NCI-H82 treated with DMSO at 0.1 percent for 48 hours (cell line): ENCODE measurements around the gene S1PR3.

Experiments used
- DNase-seq: peaks from one replicate; lab custom pipeline; 2025; ENCODE audit not compliant: unreplicated experiment; lab: John Stamatoyannopoulos, UW

The S1PR3 gene

DNA sequence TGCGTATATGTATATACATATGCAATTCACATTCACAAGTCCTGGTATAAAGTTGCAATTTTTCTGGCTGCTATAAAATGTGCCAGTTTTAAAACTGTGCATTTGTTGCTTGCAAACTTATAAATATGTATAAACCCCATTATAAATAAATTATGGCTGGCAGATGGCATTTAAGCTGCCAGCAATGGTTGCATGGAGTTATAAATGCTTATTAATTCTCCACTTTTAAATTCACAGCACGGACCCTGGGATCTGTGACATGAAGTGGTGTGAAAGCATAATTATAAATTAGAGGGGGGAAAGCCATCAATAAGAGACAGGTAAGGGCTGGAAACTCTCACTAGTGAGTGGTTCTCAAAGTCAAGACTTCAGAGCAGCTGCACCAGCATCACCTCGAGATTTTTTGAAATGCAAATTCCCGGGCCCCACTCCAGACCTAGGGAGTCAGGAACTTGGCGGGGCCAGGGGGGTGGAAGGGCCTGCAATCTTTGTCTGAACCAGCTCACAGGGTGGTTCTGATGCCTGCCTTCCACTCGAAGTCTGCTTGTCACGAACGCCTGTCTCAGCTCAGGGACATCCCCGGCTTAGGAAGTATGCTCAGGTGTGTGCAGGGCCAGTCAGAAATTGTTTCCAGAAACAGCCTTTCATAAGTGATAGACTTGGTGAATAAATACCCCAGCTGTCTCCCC is 16.9 kb downstream of the S1PR3 start:
- no peak for DNase-seq

DNA sequence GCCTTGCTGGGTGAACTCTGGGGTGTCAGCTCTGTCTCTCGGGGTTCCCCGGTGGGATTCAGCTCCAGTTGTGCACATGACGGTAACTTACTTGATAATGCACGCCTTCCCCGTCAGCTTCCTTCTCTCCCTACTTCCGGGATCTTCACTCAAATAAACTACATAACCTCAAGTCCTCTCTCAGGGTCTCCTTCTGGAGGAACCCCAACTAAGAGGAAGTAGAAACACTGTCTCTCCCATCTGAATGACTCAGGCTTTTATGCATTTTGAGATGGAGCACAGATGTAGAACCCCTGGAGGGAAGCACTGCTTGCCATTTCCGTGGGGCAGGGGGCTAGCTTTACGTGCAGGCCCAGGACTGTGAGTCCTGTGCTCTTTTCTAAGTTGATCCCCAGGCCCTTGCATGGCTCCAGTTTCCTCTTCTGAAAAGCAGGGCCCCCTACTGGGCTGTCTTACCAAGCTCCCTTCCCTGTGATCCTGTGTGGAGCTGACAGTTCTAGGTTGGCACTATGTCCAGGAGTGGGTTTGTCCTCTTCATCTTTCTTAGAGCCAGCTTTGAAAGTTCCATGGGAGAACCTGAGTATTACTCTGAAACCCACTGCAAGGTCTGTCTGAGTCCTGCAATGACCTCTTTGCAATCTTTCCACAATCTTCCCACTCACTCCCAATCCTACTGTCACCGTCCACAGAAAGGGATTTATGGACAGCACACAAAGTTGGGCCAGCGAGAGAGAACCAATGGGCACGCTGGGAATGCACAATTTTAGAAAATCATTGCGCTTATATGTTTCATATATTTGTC is 17.7 kb downstream of the S1PR3 start:
- DNase-seq, result no peak

DNA sequence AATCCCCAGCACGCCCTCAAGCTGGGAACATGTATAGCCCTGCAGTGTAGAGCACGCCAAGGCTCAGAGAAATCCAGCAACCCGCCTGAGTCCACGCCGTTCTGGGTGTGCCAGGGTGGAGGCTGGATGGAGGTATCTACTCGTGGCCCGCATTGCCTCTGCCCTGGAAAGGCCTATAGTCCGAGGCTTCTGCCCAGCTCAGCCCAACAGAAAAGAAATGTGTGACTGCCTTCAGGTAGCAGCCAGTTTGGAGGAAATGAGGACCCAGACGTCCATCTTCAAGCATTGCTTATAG is 18.2 kb downstream of the S1PR3 start:
- DNase-seq, result no peak

DNA sequence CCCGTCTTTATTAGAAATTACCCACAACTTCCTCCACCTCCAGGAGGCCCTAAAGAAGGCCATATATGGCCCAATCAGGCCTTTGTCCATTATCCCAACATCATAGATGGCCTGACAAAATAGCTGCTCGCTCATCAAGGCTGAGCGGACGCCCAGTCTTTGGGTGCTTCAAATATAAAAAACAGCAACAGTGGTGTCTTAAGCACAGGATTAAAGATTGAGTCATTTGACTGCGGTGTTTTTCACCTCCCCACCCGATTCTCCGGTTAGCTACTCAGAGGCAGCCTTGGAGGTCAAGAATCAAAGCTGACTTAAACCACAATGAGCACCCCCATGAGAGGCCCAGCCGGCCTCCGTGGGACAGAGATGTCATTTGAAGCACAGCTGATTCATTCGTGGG is 18.8 kb downstream of the S1PR3 start:
- no peak for DNase-seq

DNA sequence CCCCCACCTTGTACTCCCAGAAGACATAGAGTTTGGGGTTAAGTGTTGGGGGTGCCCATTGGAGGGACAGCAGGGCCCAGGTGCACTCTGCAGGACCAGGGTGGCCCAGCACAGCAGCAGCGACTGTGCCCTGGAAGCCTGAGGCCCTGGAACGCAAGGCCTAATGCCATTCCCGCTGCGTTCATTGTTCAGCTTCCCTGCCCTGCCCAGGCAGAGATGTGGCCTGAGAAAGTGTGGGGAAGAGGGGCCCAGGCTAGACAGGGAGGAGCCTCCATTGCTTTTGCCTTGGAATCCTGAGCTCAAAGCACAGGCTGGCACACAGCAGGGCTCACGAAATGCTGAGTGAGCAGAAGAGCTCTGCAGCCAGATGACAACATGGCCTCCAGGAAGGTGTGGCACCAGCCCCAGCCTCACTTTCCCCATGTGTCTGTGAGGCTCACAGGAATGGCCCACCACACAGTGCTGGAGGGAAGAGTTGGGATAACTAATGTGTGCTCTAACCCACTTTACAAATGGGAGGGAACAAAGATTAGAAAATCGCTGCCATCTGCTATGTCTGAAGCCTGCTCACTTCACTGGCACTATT is 19.4 kb downstream of the S1PR3 start:
- DNase-seq, result no peak

DNA sequence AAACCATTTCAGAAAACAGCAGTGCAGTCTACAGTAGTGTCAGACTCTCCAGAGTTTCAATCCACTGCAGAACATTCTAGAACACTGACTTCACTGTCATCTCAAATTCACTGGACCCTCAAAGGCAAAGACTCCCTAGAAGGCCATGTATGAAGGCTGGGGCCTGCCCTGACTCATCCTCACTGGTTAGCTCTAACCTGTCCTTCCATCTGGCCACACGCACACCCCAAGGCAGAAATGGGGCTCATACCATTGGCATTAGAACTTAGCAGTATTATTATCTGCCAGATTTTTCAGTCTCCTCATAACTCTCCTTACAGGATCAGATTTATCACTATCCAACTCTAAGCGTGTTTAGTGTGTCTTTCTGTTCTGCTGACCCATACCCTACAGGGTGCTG is 20.4 kb downstream of the S1PR3 start:
- no peak for DNase-seq

DNA sequence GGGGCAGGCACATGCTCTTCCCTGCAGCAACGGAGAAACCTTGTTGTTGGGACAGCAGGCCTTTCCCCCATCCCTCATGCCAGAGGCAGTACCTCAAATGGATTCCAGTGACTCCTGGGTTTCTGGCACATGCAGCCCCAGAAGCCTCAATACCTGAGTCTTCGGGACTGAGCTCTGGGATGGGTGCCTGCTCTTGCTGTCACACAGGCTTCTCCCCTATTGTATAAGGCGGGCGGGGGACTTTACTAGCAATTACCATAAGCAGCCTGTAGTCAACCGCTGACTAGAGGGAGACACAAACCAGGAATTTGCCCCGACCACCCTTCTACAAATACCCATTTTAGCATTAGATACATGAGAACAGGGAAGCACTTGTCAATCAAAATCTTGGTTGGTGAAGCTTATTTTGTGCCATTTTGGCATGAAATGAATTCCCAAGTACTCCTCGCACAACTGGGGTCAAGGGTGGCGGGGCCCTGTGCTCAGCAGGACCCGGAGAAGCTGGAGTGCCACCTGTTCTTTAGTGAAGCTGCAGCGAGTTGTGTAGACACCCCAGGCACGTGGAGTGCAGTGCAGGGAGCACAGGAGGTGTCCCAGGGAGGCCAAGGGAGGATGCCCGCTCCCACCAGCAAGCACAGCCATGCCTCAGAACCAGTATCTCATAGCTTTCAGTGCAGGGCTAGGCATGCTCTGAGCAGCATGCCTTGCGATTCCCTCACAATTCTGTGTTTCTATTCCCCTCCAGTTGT is 21.2 kb downstream of the S1PR3 start:
- no peak for DNase-seq

DNA sequence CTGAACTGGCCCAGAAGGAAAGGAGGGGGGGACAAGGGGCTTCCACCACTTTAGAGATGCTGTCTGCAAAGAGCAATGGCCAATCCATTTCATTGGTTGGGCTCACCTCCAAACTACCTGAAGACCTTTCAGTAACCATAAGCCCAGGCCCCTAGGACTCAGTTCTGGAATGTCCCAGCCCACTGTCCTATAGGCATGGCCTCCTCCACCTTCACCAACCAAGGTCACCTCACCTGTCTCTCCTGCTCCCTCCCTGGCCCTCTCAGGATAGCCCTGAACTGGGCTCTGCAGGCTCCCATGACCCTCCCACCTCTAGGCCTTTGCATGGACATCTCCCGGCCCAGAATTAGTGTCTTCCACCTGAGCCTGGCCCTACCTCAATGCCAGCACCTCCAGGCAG is 22.4 kb downstream of the S1PR3 start:
- DNase-seq, result no peak

DNA sequence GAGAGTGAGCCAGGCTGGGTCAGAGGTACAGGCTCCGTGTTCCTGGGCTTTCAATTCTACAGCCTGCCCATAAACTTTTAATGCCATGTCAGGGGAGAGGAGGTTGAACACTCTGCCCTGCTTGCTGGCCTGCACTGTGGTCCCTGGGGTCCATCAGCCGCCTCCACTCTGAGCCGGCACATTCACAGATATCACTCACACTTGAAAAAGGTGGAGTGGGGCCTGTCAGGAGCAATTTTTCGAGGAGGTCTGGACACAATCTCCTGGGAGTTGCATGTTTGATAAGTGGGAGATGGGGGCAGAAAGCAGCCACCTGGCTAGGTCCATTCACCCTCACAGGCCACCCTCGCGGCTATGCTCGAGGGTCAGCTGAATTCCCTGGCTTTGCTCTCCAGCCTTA is 22.9 kb downstream of the S1PR3 start:
- no peak for DNase-seq

DNA sequence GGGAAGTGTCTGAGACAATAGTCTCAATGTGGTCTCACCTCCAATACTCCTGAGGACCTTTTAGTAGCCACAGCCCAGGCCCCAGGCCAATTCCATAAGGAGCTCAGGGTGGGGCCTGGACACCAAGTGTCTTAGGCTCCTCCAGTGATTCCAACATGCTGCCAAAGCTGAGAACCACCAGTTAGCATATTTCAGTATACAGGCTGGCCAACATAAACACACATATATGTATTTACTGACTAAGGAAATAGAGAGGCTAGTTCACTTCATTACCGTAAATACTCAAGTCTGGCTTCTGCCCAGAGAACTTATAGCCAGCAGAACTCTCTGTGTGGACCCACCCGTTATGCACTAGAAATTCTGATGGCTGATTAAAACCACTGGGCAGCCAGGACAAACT is 24.1 kb downstream of the S1PR3 start:
- no peak for DNase-seq

DNA sequence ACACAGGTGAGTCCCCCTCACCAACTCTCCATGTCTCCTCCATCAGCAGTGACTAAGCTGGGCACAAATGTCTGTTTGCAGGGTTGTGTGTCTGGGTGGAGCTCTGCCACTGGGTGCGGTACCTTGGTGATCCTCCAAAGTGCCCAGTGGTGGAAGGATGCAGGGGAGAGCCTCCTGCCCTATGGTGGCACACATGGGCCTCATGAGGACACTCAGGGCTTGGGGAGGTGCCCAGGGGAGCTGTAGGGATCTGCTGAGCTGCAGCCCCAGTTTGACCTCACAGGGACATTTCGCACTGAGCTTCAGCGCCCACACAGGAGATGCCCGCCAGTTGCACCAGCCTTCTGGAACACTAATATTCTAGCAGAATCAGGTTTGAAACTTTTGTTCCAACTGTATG is 29.5 kb downstream of the S1PR3 start:
- DNase-seq, result no peak

DNA sequence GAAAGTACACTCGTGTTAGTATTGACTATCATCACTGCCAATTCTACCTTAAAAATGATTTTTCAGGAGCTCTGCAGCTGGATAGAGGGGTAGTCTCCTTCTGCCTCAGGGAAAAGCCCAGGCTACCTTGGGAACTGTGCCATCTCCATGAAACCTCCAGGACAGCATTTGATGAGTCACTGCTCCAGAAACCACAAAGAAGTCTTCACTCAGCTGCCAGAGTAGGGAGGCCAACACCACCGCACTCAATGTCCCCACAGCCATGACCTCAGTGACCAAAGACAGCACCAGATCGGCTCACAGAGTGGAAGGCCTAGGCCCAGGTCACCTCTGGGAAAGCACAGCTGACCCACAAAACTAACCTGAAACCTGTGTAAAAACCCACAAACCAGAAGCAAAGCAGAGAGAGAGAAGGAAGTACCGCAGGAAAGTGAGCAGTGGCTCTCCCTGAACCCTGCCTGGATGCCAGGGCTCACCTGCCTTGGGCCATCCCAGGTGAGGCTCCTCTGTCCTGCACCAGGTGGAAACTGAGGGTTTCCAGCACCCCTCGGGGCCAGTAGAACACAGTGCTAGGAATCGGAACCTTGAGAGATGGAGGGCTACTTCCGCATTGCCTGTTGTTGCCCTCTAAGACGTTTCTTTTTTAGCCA is 30.0 kb downstream of the S1PR3 start:
- no peak for DNase-seq

DNA sequence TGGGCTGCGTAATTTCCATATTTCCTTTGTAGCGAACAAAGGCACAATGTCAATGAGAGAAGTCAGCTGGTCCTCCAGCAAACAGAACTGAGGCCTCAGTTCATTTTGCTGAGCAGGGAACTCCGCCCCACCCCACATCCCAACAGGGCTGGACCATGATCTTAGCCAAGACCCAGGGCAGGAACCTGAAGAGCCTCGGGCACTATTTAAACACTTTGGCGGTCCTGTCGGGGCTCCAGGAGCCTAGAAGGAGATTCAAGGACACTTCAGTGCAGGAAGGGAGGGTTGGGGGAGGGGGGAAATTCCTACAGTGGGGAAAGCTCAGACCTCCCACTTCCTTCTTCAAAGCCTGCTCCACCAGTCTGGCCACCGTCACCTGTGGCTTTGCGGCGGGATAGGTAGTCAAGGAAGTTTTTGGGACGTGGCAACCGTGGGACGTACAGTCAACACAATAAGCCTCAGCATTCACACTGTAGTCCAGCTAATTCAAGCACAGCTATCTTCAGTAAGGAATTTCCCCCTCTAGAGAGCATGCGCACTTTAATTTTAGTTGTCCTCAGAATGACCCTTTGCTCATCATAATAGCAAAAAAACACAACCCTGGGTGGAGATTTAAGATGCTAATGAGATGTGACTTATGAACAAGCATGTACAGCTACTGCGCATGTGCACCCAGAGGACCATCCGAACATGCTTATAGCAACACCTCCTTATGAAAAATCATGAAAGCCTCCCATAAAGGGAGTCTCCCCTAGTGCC is 30.9 kb downstream of the S1PR3 start:
- DNase-seq, result no peak

DNA sequence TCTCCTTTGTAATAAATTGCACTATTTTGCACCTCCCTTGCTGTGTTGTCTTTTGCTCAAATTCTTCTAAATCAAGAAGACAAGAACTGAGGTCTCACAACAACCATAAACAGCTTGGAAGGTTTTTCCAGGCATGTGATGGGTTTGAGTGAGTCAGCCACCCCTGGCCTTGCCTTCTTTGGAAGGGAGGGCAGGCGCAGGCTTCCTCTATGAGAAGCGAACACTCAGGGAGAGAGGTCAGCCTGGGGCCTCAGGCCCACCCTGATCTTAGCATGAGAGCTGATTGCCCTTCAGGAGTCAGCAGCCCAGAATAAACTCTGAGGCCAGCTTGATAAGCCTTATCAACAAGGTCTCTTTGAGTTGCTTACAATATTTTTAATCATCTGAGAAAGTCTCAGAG is 31.6 kb downstream of the S1PR3 start:
- no peak for DNase-seq

DNA sequence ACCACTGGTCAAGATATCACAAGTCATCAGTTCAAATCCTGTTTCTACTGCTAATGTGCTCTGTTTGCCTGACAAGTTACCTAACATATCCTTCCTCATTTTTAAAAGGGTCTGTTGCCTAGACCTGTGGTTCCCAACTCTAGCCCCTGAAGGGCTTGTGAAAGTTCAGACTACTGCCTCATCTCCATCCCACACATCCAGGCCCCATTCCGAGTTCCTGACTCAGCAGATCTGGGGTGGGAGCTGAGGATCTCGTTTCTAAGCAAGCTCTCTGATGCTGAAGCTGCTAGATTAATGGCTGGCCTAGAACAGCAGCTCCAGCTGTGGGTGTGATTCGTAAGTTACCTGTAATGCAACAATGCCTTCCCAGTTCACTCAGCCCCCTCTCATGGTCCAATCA is 32.5 kb downstream of the S1PR3 start:
- no peak for DNase-seq

DNA sequence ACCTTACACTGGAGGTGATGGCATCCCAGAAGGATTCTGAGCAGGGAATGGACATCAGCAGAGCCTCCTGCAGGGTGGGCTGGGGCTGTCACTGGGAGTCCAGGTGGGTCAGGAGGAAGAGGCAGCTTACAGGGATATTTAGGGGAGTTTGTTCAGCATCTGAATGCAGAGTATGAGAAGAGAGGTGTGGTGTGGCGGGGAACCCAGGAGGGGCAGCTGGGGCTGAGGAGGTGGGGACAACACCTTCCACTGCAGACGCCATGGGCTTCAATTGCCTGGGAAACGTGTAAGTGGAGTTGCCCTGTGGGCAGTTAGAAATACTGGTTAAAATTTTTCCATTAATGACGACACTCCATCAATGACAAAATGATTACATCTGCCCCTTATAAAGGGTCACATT is 33.5 kb downstream of the S1PR3 start:
- no peak for DNase-seq

DNA sequence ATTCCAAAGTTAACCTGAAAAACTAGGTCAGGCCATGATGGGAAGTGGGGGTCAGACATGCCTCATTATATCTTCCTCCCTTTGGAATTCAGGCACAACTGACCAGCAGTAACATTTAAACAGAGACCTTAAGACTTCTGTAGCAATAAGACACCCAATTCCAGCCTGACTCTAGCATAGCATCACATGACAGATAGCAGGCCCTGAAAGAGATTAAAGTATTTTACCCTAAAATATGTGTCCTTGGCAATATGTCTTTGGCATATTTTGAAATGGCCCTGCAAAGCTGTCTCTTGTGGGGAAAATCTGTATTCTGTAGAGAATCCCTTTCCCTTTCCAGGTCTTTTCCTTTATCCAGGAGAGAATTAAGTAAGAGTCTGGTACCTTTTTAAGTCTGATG is 34.3 kb downstream of the S1PR3 start:
- no peak for DNase-seq

DNA sequence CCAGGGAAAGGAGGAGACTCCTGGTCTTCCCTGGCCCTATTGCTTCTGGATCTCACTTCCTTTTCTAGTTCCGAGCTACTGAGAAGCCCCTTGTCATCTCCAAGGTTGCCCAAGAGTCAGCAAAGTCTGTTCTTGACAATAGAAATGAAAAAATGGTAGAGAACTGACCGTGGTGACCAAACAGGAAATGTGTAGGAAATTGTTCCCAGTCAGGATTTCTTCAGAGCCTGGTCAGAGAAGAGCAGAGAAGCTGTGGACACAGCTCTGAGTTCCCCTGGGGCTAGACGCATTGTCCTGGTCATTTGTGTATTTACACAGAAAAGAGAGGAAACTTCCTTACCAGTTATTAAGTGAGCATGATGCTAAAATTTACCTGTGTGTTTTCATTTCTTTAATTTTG is 35.6 kb downstream of the S1PR3 start:
- no peak for DNase-seq

DNA sequence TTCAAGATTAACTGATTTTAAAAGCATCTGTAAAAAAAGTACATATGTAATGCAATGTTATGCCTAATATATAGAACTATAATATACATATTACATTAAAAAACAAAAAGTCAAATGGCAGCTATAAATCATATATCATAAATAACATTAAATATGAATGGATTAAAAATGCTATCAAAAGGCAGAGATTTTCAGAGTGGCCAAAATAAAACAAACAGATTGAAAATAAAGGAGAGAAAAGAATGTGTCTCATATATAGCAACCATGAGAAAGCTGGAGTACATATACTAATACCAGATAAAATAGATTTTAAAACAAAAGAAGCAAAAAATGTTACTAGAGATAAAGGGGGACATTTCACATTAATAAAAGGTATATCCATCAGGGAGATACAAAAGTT is 38.5 kb downstream of the S1PR3 start:
- no peak for DNase-seq

DNA sequence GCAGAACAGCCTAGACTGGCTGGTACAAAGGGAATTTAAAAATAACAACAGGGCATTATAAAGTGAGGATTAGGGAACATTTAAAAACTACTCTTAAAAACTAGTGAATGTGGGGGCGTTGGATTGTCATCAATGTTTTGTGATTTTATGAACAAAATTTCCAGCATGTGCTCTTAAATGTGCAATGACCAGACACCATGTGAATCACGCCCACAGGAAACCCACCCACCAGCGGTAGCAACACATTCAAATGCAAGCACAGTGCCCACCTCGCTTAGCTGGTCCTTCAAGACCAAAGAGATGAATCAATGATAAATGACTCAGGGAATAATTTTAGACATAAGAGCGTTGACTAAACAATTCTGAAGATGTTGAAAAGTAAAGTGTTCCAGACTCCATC is 40.9 kb downstream of the S1PR3 start:
- DNase-seq, result no peak

DNA sequence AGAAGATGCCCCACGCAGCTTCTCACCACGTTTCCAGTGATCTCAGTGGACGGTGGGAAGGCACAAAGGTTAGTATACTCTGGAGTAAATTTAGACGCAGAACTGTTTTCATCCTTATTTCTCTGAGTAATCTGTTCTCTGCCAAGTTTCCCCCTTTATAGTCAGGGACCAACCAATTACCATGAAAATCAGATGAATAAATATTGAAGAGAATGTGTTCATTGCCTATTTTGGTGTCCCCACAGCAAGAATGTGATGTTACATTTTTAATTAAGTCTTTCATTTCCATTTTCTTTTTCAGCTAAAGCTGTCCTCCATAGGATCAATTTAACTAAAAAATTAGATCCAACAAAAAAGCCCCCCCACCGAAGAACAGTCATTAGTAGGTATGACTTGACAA is 41.4 kb downstream of the S1PR3 start:
- no peak for DNase-seq
